Panc1 (cell line): ENCODE measurements around the gene ROBO1. TPM values are rescaled to one million over a fixed set of nuclear protein-coding genes. Genes with fewer than 3 reads are reported as not detected.

ENCODE experiments used
- ATAC-seq: fragments of 200-7000 bp; cut with Tn5 transposase; 2 replicates; pipeline ENCODE4 v1.9.1; 2020; ENCODE audit warnings: mild to moderate bottlenecking, moderate library complexity
- BruUV-seq: library from RNA; stranded (reverse); fragments of 400-500 nt; replicated peaks from 2 replicates; lab custom pipeline; 2021; lab: Mats Ljungman, UMichigan
- CTCF ChIA-PET: fragments of 300-600 bp; sonication (Branson Sonifier 250); formaldehyde crosslinking; loops from one replicate; lab custom pipeline; 2022; ENCODE audit warnings: antibody characterized with exemption; lab: Charles Lee
- POLR2A ChIA-PET: fragments of 300-600 bp; sonication (Branson Sonifier 250); formaldehyde crosslinking; loops from one replicate; lab custom pipeline; 2022; ENCODE audit warnings: antibody characterized with exemption; lab: Charles Lee
- DNase-seq: peaks from one replicate; pipeline ENCODE4 v3.0.0-alpha.2; 2010; ENCODE audit warnings: low read depth, low spot score
- H3K27ac ChIP-seq: 2 replicates; pipeline ENCODE4 v1.5.1; 2011; ENCODE audit warnings: mild to moderate bottlenecking, low read length, inconsistent platforms
- H3K27me3 ChIP-seq: fragments of 200-500 bp; sonication (Bioruptor generic); 2 replicates; pipeline ENCODE4 v1.6.0; 2014; ENCODE audit warnings: low read length, inconsistent platforms; ENCODE audit not compliant: control insufficient read depth, insufficient read depth
- H3K36me3 ChIP-seq: fragments of 200-500 bp; sonication (Bioruptor generic); 2 replicates; pipeline ENCODE4 v1.5.1; 2014; ENCODE audit warnings: inconsistent platforms, mild to moderate bottlenecking, low read length, moderate library complexity; ENCODE audit not compliant: control insufficient read depth, insufficient read depth
- H3K4me1 ChIP-seq: 2 replicates; pipeline ENCODE4 v1.5.1; 2011; ENCODE audit warnings: inconsistent platforms, mild to moderate bottlenecking, low read length, moderate library complexity; ENCODE audit not compliant: control insufficient read depth, insufficient read depth
- H3K4me3 ChIP-seq, 2 experiments: 2 replicates each; pipeline ENCODE4 v1.5.1; 2011 to 2012; ENCODE audit warnings: low read depth in 2 of 2, low read length in 2 of 2, mild to moderate bottlenecking in 2 of 2, inconsistent platforms in 1 of 2, moderate library complexity in 1 of 2
- H3K9me3 ChIP-seq: fragments of 200-500 bp; sonication (Bioruptor generic); 2 replicates; pipeline ENCODE4 v1.5.1; 2014; ENCODE audit warnings: low read depth, mild to moderate bottlenecking, inconsistent platforms, low read length, moderate library complexity; ENCODE audit not compliant: control insufficient read depth, insufficient read depth
- CTCF ChIP-seq: fragments of 450-650 bp; IDR thresholded peaks from 2 replicates; pipeline ENCODE4 v1.5.1; 2017; ENCODE audit warnings: mild to moderate bottlenecking
- POLR2AphosphoS5 ChIP-seq: IDR thresholded peaks from 2 replicates; pipeline ENCODE4 v1.6.1; 2012; ENCODE audit warnings: mild to moderate bottlenecking, low read depth, low read length, moderate library complexity
- REST ChIP-seq, 2 experiments: IDR thresholded peaks; 2 replicates each; pipeline ENCODE4 v1.6.1; 2011 to 2012; ENCODE audit warnings: low read depth in 2 of 2, control low read depth in 1 of 2, low read length in 1 of 2, mild to moderate bottlenecking in 1 of 2, moderate library complexity in 1 of 2; ENCODE audit not compliant: insufficient read depth in 1 of 2
- SIN3A ChIP-seq: IDR thresholded peaks from 2 replicates; pipeline ENCODE4 v1.6.1; 2012; ENCODE audit warnings: low read depth, mild to moderate bottlenecking, low read length, moderate library complexity, borderline replicate concordance; ENCODE audit not compliant: insufficient read depth
- TCF7L2 ChIP-seq: IDR thresholded peaks from 2 replicates; pipeline ENCODE4 v1.6.1; 2011; ENCODE audit warnings: mild to moderate bottlenecking, low read depth, low read length, inconsistent platforms
- in situ Hi-C: cut with HindIII; loops from 2 replicates; pipeline ENCODE4 v1.10.0; 2016; ENCODE audit warnings: low sequenced_read_pairs, low pct_unique_long_range_greater_than_20kb
- intact Hi-C: fragments of 100-400 bp; cut with micrococcal nuclease; formaldehyde crosslinking; loops from one replicate; pipeline ENCODE4 v1.10.0; 2022; ENCODE audit not compliant: unreplicated experiment
- total RNA-seq: library from RNA; stranded (reverse); gene quantifications from one replicate; pipeline ENCODE4 v1.2.1, GENCODE V29; 2021; ENCODE audit not compliant: unreplicated experiment

The ROBO1 gene
- total RNA-seq, 1 experiment from 2014 or later, result 61.6 TPM

DNA sequence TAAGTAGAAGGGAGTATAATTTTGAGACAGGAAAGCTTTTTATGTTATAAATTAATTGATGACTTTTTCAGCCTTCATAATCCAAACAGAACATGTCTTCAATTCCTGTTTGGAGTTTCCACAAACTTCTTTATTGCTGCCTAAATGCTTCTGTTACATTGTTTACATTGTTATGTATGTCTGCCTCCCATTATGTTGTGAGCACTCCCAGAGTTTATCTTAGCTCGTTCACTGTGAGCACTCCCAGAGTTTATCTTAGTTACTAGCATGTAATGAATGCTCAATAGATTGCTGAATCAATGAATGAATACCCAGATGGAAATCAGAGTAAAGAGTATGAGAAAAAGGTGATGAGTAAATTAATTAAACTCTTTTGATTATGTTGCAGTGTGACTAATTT is 1178.0 kb downstream of the ROBO1 start:
- Histone ChIP-seq H3K27me3 (no peaks in the 10 kb centered on the region), H3K4me1 (no peaks in the 10 kb centered on the region), H3K27ac (no peak overlapping the region), H3K9me3 (no peaks in the 10 kb centered on the region), H3K36me3 (no peaks in the 10 kb centered on the region), H3K4me3 (no peak overlapping the region)
- ATAC-seq (no peak), DNase-seq (no peak)
- intact Hi-C loops, result no loop called here
- no TSS peak for BruUV-seq
- TF ChIP-seq TCF7L2 (no peak), POLR2AphosphoS5 (no peak), SIN3A (no peak), REST (IDR thresholded peaks at IDR 0.05; ENCODE audit: insufficient read depth in 1 of 2, low read depth in 2 of 2, low read length in 1 of 2) (no peak)
- in situ Hi-C loops, result no loop called here
- POLR2A ChIA-PET, result no interaction called here
- CTCF ChIA-PET, result no interaction called here

DNA sequence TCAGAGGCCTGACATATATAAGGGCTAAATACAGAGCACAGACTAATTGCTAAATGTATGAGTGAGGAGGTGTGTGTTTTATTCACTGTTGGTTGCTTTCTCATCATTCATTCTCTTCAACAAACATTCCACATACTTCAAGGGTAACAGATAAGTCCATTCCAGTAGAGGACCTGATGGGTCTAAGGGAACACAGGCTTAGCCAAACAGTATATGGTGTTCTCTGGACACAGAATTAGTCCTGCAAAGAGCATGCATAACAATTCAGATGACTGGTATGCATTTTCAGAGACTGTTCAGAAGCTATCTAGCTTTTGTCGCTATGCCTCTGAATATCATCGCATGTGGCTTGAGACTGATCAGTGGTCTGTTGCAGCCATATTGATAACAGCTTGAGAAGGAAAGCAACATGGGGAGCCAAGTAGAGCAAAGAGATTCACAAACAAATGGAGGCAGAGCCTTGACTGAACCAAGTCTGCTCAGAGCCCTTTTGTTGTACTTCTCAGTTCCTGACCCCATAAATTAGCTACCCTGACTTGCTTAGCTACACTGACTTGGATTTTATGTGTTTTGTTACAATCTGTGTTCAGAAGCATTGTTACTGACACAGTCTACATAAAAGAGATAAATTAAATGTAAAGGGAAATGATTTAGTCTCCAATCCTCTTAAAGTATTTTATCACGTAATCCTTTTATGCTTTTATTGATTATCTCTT is 1178.7 kb downstream of the ROBO1 start:
- intact Hi-C loops, result no loop called here
- CTCF ChIA-PET, result no interaction called here

More for the DNA sequence above, 1178.7 kb downstream of the ROBO1 start:
- no TSS peak for BruUV-seq
- ATAC-seq (no peak), DNase-seq (no peak)
- Histone ChIP-seq H3K4me3 (no peak overlapping the region), H3K4me1 (no peaks in the 10 kb centered on the region), H3K36me3 (no peaks in the 10 kb centered on the region), H3K9me3 (no peaks in the 10 kb centered on the region), H3K27me3 (no peaks in the 10 kb centered on the region), H3K27ac (no peak overlapping the region)
- POLR2A ChIA-PET, result no interaction called here
- in situ Hi-C loops, result no loop called here
- TF ChIP-seq SIN3A, result no peak
- TF ChIP-seq POLR2AphosphoS5, result no peak
- no peak for TF ChIP-seq TCF7L2
- TF ChIP-seq REST (IDR thresholded peaks at IDR 0.05; ENCODE audit: insufficient read depth in 1 of 2, low read depth in 2 of 2, low read length in 1 of 2), result no peak
- no peak for TF ChIP-seq CTCF
